A673 (cell line): ENCODE measurements around the gene ZBTB34. TPM values are rescaled to one million over a fixed set of nuclear protein-coding genes. Genes with fewer than 3 reads are reported as not detected.

Experiments
- BruUV-seq: library from RNA; stranded (reverse); fragments of 400-500 nt; replicated peaks from 2 replicates; lab custom pipeline; 2021; lab: Mats Ljungman, UMichigan
- CTCF ChIA-PET: fragments of 300-600 bp; sonication (Branson Sonifier 250); formaldehyde crosslinking; loops from one replicate; lab custom pipeline; 2022; ENCODE audit warnings: antibody characterized with exemption; lab: Charles Lee
- POLR2A ChIA-PET: fragments of 300-600 bp; sonication (Branson Sonifier 250); formaldehyde crosslinking; loops from one replicate; lab custom pipeline; 2022; ENCODE audit warnings: antibody characterized with exemption; ENCODE audit not compliant: low non-redundant PET; lab: Charles Lee
- DNase-seq: peaks from one replicate; pipeline ENCODE4 v3.0.0-alpha.2; 2015; ENCODE audit warnings: low spot score
- H3K27ac ChIP-seq: fragments of 200-600 bp; sonication (generic); 2 replicates; pipeline ENCODE4 v1.5.1; 2016; ENCODE audit warnings: mixed run types, low read depth, mild to moderate bottlenecking, mixed read lengths, antibody characterized with exemption, low read length; ENCODE audit not compliant: poor library complexity, severe bottlenecking
- H3K27me3 ChIP-seq: fragments of 200-600 bp; sonication (generic); replicated peaks from 2 replicates; pipeline ENCODE4 v1.6.1; 2017; ENCODE audit warnings: mixed run types, low read depth, mild to moderate bottlenecking, mixed read lengths, antibody characterized with exemption, low read length; ENCODE audit not compliant: insufficient read depth, poor library complexity
- H3K36me3 ChIP-seq: fragments of 200-600 bp; sonication (generic); 2 replicates; pipeline ENCODE4 v1.6.1; 2016; ENCODE audit warnings: mixed run types, mild to moderate bottlenecking, mixed read lengths, antibody characterized with exemption, low read length; ENCODE audit not compliant: insufficient read depth, poor library complexity, severe bottlenecking
- H3K4me1 ChIP-seq: fragments of 200-600 bp; sonication (generic); 2 replicates; pipeline ENCODE4 v1.6.1; 2017; ENCODE audit warnings: mixed run types, mild to moderate bottlenecking, mixed read lengths, antibody characterized with exemption, low read length; ENCODE audit not compliant: insufficient read depth, poor library complexity, severe bottlenecking
- H3K4me3 ChIP-seq: fragments of 200-600 bp; sonication (generic); 2 replicates; pipeline ENCODE4 v1.5.1; 2016; ENCODE audit warnings: low read depth, mixed run types, mild to moderate bottlenecking, mixed read lengths, low read length; ENCODE audit not compliant: poor library complexity, severe bottlenecking
- H3K9me3 ChIP-seq: fragments of 200-600 bp; sonication (generic); 2 replicates; pipeline ENCODE4 v1.6.1; 2016; ENCODE audit warnings: mixed run types, low read depth, mild to moderate bottlenecking, mixed read lengths, antibody characterized with exemption, low read length; ENCODE audit not compliant: poor library complexity, severe bottlenecking
- EZH2 ChIP-seq: fragments of 200-600 bp; sonication (generic); IDR thresholded peaks from 2 replicates; pipeline ENCODE4 v1.6.1; 2017; ENCODE audit warnings: borderline replicate concordance, low read depth, mild to moderate bottlenecking, mixed read lengths, antibody characterized with exemption, low read length; ENCODE audit not compliant: poor library complexity, severe bottlenecking
- intact Hi-C: fragments of 100-400 bp; cut with micrococcal nuclease; formaldehyde crosslinking; loops from one replicate; pipeline ENCODE4 v1.10.0; 2022; ENCODE audit not compliant: unreplicated experiment
- total RNA-seq: library from RNA; stranded (reverse); gene quantifications from 2 replicates; pipeline ENCODE4 v1.2.3, GENCODE V29; 2021
- TF ChIP-seq, protein P1 (sequence below): fragments of 300-800, 200-600 bp; sonication (generic); conservative IDR thresholded peaks from 2 replicates; pipeline ENCODE4 v1.5.1; 2017; ENCODE audit warnings: low read depth, mild to moderate bottlenecking, antibody characterized with exemption, low read length, moderate library complexity, mixed read lengths

ZBTB34 gene
- total RNA-seq, 1 experiment from 2014 or later = 10.1 TPM

DNA sequence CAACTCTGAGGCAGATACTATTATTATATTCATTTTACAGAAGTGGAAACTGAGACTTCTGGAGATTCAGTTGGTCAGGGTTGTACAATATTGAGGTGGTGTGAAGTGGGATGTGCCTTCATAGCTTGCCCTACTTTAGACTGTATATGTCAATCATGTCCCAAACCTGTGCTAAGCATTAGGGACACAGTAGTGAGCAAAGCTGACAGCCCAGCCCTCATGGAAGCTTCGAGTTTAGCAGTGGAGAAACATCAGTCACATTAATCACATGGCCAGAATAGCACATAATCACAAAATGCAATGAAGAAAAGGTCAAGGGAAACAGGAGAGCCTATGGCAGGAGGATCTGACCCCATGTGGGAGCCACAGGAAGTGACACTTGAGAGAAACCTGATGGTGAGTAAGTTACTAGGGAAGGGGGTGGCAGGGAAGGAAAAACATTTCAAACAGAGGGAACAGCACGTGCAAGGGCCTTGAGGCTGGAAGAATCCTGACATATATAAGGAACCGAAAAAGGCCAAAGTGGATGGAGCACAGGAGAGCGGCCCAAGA is 33.7 kb downstream of the ZBTB34 start:
- CTCF ChIA-PET = interaction anchor here (0.7 kb wide), 2 partner anchors 113 to 701 kb away, joined by 4 to 5 read pairs; no protein-coding TSS in a partner anchor
- POLR2A ChIA-PET = no interaction called here

GRCh38 chr9:126902210-126902609 is 41.8 kb downstream of the ZBTB34 start:
- DNase-seq = no peak
- ChIA-PET POLR2A (no interaction called here), CTCF (interaction anchor here (0.7 kb wide), 1 partner anchor 42 kb away, joined by 3 read pairs; no protein-coding TSS in a partner anchor)
- no peaks in the 10 kb centered on the region for H3K27me3 ChIP-seq
- H3K9me3 ChIP-seq = no peaks in the 10 kb centered on the region
- intact Hi-C loops = no loop called here
- no peak overlapping the region for H3K4me3 ChIP-seq
- TF ChIP-seq, protein P1, sequence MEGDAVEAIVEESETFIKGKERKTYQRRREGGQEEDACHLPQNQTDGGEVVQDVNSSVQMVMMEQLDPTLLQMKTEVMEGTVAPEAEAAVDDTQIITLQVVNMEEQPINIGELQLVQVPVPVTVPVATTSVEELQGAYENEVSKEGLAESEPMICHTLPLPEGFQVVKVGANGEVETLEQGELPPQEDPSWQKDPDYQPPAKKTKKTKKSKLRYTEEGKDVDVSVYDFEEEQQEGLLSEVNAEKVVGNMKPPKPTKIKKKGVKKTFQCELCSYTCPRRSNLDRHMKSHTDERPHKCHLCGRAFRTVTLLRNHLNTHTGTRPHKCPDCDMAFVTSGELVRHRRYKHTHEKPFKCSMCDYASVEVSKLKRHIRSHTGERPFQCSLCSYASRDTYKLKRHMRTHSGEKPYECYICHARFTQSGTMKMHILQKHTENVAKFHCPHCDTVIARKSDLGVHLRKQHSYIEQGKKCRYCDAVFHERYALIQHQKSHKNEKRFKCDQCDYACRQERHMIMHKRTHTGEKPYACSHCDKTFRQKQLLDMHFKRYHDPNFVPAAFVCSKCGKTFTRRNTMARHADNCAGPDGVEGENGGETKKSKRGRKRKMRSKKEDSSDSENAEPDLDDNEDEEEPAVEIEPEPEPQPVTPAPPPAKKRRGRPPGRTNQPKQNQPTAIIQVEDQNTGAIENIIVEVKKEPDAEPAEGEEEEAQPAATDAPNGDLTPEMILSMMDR = no peak
- no peak for TF ChIP-seq EZH2
- no peaks in the 10 kb centered on the region for H3K36me3 ChIP-seq
- no TSS peak for BruUV-seq
- no peak overlapping the region for H3K27ac ChIP-seq
- no peaks in the 10 kb centered on the region for H3K4me1 ChIP-seq

More for the DNA sequence above, 33.7 kb downstream of the ZBTB34 start:
- H3K27ac ChIP-seq = no peak overlapping the region
- H3K27me3 ChIP-seq = no peaks in the 10 kb centered on the region
- H3K36me3 ChIP-seq = no peaks in the 10 kb centered on the region
- H3K9me3 ChIP-seq = no peaks in the 10 kb centered on the region
- no TSS peak for BruUV-seq
- TF ChIP-seq, protein P1 = no peak
- no peak for TF ChIP-seq EZH2
- intact Hi-C loops = no loop called here
- H3K4me1 ChIP-seq = no peaks in the 10 kb centered on the region
- H3K4me3 ChIP-seq = no peak overlapping the region
- no peak for DNase-seq

DNA sequence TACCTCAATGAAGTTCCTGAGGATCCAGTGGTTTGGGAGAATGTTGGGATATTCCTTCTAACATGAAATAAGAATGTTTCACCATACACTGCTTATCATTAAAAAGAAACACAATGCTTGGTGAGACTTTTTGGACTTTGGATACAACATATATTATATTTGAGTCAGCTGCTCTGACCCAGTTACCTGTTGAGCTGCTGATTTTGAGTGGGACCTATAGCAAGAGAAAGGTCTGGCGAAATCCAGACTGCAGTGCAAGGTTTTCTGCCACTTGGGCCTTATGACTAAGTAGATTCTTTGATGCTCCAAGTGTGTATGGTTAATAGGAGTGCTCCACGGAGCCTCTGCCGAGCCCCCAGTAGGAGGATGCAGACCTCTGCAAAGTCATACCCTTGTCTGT is 44.1 kb downstream of the ZBTB34 start:
- POLR2A ChIA-PET = no interaction called here
- Histone ChIP-seq H3K9me3 (no peaks in the 10 kb centered on the region), H3K36me3 (no peaks in the 10 kb centered on the region), H3K4me3 (no peak overlapping the region), H3K27me3 (no peaks in the 10 kb centered on the region), H3K4me1 (no peaks in the 10 kb centered on the region), H3K27ac (no peak overlapping the region)
- CTCF ChIA-PET = no interaction called here
- BruUV-seq = no TSS peak
- no peak for DNase-seq
- TF ChIP-seq, protein P1 = no peak
- no peak for TF ChIP-seq EZH2
- intact Hi-C loops = no loop called here
